Naive thymus-derived CD4-positive, alpha-beta T cell (primary cell): ENCODE measurements around the gene ACE. TPM values are rescaled to one million over a fixed set of nuclear protein-coding genes. Genes with fewer than 3 reads are reported as not detected.

ENCODE experiments used
- ATAC-seq: fragments of 150-1000 bp; cut with Tn5 transposase; 2 replicates; pipeline ENCODE4 v1.10.0; 2021; ENCODE audit warnings: mild to moderate bottlenecking, moderate library complexity
- CTCF ChIA-PET: fragments of 350-600 bp; sonication (Branson Sonifier 250); formaldehyde crosslinking; loops from one replicate; lab custom pipeline; 2021; ENCODE audit warnings: antibody characterized with exemption; lab: Charles Lee
- POLR2A ChIA-PET: fragments of 350-600 bp; sonication (Branson Sonifier 250); formaldehyde crosslinking; loops from one replicate; lab custom pipeline; 2021; ENCODE audit warnings: antibody characterized with exemption, inconsistent platforms; lab: Charles Lee
- DNase-seq, 9 donors: peaks; one replicate each; pipeline versions ENCODE4 v3.0.0 to v3.0.0-alpha.2; 2020 to 2022; ENCODE audit warnings: mixed read lengths in 1 of 9
- H3K27ac ChIP-seq: one replicate; pipeline ENCODE4 v1.7.0; 2013; ENCODE audit warnings: mild to moderate bottlenecking, low read depth, low read length, moderate library complexity
- H3K27me3 ChIP-seq, 2 donors: one replicate each; pipeline ENCODE4 v1.7.0; 2013; ENCODE audit warnings: low read length in 2 of 2, mild to moderate bottlenecking in 2 of 2, moderate library complexity in 2 of 2; ENCODE audit not compliant: control insufficient read depth in 2 of 2, insufficient read depth in 2 of 2
- H3K36me3 ChIP-seq, 3 experiments: 1 replicate in 2 of 3; 2 replicates in 1 of 3; pipeline ENCODE4 v1.7.0; 2013; ENCODE audit warnings: low read length in 3 of 3, mild to moderate bottlenecking in 3 of 3, moderate library complexity in 1 of 3; ENCODE audit not compliant: insufficient read depth in 3 of 3, control insufficient read depth in 2 of 3
- H3K4me1 ChIP-seq, 2 donors: one replicate each; pipeline ENCODE4 v1.7.0; 2013; ENCODE audit warnings: low read length in 2 of 2, mild to moderate bottlenecking in 2 of 2, moderate library complexity in 1 of 2; ENCODE audit not compliant: control insufficient read depth in 2 of 2, insufficient read depth in 2 of 2
- H3K4me3 ChIP-seq: 2 replicates; pipeline ENCODE4 v1.7.0; 2013; ENCODE audit warnings: mild to moderate bottlenecking, low read length
- H3K9me3 ChIP-seq, 3 experiments: 1 replicate in 2 of 3; 2 replicates in 1 of 3; pipeline ENCODE4 v1.7.0; 2013; ENCODE audit warnings: low read length in 3 of 3; ENCODE audit not compliant: control insufficient read depth in 2 of 3
- H3K27ac Mint-ChIP-seq, 9 donors: one replicate each; pipeline ENCODE4 v1.8.0; 2020 to 2022; ENCODE audit warnings: mixed read lengths in 9 of 9, mild to moderate bottlenecking in 8 of 9, moderate library complexity in 5 of 9, inconsistent platforms in 2 of 9
- H3K27me3 Mint-ChIP-seq, 5 donors: one replicate each; pipeline ENCODE4 v1.8.0; 2021 to 2022; ENCODE audit warnings: mixed read lengths in 5 of 5, mild to moderate bottlenecking in 1 of 5
- H3K36me3 Mint-ChIP-seq, 5 donors: one replicate each; pipeline ENCODE4 v1.8.0; 2020 to 2022; ENCODE audit warnings: mixed read lengths in 5 of 5, mild to moderate bottlenecking in 3 of 5, inconsistent platforms in 1 of 5
- H3K4me1 Mint-ChIP-seq, 7 donors: one replicate each; pipeline ENCODE4 v1.8.0; 2020 to 2022; ENCODE audit warnings: mixed read lengths in 7 of 7, mild to moderate bottlenecking in 3 of 7, inconsistent platforms in 1 of 7
- H3K4me3 Mint-ChIP-seq, 10 donors: one replicate each; pipeline ENCODE4 v1.8.0; 2020 to 2022; ENCODE audit warnings: mild to moderate bottlenecking in 10 of 10, mixed read lengths in 10 of 10, moderate library complexity in 6 of 10, inconsistent platforms in 2 of 10
- H3K9me3 Mint-ChIP-seq, 11 donors: one replicate each; pipeline ENCODE4 v1.8.0; 2020 to 2022; ENCODE audit warnings: mixed read lengths in 11 of 11, mild to moderate bottlenecking in 4 of 11, inconsistent platforms in 1 of 11, moderate library complexity in 1 of 11
- intact Hi-C, 2 donors: fragments of 100-400 bp; cut with micrococcal nuclease; formaldehyde crosslinking; loops; one replicate each; pipeline ENCODE4 v1.15.1; 2023
- polyA plus RNA-seq, 2 donors: library from polyadenylated mRNA; unstranded; fragments of 300-500 nt; fragmentation: Illumina TruSeq; gene quantifications; one replicate each; pipeline ENCODE4 v1.2.3, GENCODE V29; 2021
- total RNA-seq, 6 experiments: library from RNA in 5 of 6; stranded (reverse) in 5 of 6; gene quantifications; 1 replicate in 5 of 6; 2 replicates in 1 of 6; pipeline ENCODE4 v1.2.3 and lab custom pipeline; 2021 to 2026

Gene ACE
- total and polyA plus RNA-seq, 7 experiments from 2014 or later, result 0.73 to 14.4 (median 2.3) TPM; not detected in 2

DNA sequence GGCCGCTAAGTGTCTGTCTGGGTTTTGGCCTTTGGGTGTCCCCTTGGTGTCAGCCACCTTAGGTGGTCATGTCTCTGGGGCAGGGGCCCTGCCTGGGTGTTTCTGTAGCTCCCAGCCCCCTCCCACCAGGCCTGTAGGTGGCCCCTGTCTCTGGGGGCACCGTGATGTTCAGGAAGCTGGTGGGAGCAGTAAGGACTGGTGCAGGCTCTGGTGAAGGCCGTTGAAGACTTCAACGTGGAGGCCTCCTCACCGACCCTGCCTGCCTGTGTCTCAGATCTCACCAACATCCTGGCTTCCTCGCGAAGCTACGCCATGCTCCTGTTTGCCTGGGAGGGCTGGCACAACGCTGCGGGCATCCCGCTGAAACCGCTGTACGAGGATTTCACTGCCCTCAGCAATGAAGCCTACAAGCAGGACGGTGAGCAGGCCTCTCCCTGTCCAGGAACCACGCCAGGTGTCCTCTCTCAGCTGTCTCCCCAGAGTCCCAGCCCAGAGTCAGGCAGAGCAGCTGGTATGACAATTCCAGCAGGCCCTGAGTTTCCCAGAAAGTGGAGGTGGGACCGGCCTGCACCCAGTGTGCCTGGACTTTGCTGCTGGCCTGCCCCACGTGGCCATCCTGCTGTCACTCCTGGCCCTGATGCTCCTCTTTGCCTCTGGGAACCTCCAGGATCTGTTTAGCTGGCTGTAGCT is 2.8 kb downstream of the ACE start:
- Histone ChIP-seq H3K4me3 (no peak overlapping the region), H3K27ac (no peak overlapping the region), H3K36me3 (no peaks in the 10 kb centered on the region), H3K4me1 (peaks cover 5 to 14% of the 10 kb centered on the region in 2 donors), H3K9me3 (no peaks in the 10 kb centered on the region), H3K27me3 (peaks cover 0 to 12% of the 10 kb centered on the region in 2 donors)
- ChIA-PET POLR2A (interaction anchor here (0.9 to 1.1 kb wide), 2 partner anchors 54 to 72 kb away, joined by 3 read pairs; no protein-coding TSS in a partner anchor), CTCF (interaction anchor here (0.8 to 4.2 kb wide), 5 partner anchors 11 to 142 kb away, joined by 4 to 58 read pairs (median 5); partner anchors contain the start of gene MAP3K3)
- Mint-ChIP-seq H3K36me3 (no peaks in the 10 kb centered on the region), H3K27me3 (peaks cover 7 to 39% (median 22%) of the 10 kb centered on the region in 5 donors), H3K27ac (no peak overlapping the region), H3K4me3 (peak overlapping the region in 1 of 10 donors; percentile 67), H3K4me1 (peaks cover 0 to 15% (median 8%) of the 10 kb centered on the region in 7 donors), H3K9me3 (no peaks in the 10 kb centered on the region)
- ATAC-seq (no peak), DNase-seq (no peak)
- intact Hi-C loops, result loop anchor here (1.0 to 2.0 kb wide), 4 partner anchors 54 to 133 kb away; no protein-coding TSS in a partner anchor

DNA sequence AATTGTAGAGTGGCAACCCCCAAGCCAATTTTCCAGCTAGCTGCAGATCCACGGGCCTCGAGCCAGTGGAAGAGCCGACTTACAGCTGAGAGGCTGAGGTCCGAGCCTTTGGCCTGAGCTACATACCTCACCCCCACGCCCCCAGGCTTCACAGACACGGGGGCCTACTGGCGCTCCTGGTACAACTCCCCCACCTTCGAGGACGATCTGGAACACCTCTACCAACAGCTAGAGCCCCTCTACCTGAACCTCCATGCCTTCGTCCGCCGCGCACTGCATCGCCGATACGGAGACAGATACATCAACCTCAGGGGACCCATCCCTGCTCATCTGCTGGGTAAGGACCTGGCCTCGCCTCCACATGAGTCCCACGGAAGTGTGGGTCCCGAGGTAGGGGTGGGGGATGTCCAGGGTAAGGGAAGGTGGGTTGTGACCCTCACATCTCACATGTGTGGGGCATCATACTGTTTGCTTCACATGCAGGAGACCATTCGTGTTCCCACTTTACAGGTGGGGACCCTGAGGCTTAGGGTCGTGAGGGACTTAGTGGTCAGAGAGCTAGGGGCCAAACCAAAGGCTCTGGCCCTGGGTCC is 3.4 kb downstream of the ACE start:
- peaks cover 0 to 12% of the 10 kb centered on the region in 2 donors for H3K27me3 ChIP-seq
- no peak for DNase-seq
- POLR2A ChIA-PET, result no interaction called here

DNA sequence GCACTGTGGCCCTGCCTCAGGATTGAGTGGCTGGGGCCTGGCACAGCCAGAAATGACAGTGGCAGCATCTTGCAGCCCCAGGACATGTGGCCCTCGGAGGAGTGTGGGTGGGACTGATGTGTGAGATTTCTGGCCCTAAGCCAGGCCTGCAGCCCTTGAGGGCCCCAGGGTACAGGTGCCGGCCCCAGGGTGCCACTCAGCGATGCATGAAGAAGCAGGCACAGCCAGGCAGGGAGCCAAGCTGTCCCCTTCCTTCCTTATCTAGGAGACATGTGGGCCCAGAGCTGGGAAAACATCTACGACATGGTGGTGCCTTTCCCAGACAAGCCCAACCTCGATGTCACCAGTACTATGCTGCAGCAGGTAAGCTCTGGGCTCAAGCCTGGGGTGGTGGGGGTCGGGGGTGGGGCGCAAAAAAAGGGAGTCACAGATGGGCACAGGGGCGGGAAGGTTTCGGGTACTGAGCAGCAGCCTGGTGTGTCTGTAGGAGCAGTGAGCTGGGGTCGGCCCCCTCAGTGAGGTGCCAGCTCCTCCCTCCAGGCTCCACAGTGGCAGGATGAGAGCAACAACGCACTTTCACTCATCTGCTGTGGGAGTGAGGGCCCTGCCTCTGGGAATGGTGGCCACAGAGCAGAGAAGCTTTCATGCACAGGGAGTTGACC is 4.1 kb downstream of the ACE start:
- no peak for ATAC-seq

More for the DNA sequence above, 3.4 kb downstream of the ACE start:
- ATAC-seq, result no peak
- H3K27me3 Mint-ChIP-seq, result peaks cover 6 to 32% (median 22%) of the 10 kb centered on the region in 5 donors
- Histone ChIP-seq H3K4me1 (peaks cover 5 to 14% of the 10 kb centered on the region in 2 donors), H3K36me3 (no peaks in the 10 kb centered on the region), H3K9me3 (no peaks in the 10 kb centered on the region), H3K4me3 (no peak overlapping the region), H3K27ac (no peak overlapping the region)
- H3K4me1 Mint-ChIP-seq, result peaks cover 0 to 15% (median 8%) of the 10 kb centered on the region in 7 donors
- no peaks in the 10 kb centered on the region for H3K9me3 Mint-ChIP-seq
- CTCF ChIA-PET, result interaction anchor here (1.0 to 4.2 kb wide), 3 partner anchors 41 to 63 kb away, joined by 4 to 58 read pairs (median 5); no protein-coding TSS in a partner anchor
- intact Hi-C loops, result no loop called here
- no peak overlapping the region for H3K27ac Mint-ChIP-seq
- H3K36me3 Mint-ChIP-seq, result no peaks in the 10 kb centered on the region
- no peak overlapping the region for H3K4me3 Mint-ChIP-seq

DNA sequence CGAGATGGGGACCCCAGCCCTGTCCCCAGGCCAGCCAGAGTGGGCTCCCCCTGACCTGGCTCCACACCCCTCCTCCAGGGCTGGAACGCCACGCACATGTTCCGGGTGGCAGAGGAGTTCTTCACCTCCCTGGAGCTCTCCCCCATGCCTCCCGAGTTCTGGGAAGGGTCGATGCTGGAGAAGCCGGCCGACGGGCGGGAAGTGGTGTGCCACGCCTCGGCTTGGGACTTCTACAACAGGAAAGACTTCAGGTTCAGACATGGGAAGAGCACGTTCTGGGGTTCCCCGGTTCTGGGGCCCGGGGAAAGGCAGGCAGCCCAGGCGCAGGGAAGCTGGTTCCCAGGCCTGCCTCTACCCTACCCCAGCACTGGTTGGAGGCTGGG is 4.6 kb downstream of the ACE start:
- ATAC-seq, result no peak
- no peak for DNase-seq
- Mint-ChIP-seq H3K4me1 (peaks cover 0 to 15% (median 8%) of the 10 kb centered on the region in 7 donors), H3K9me3 (no peaks in the 10 kb centered on the region), H3K4me3 (no peak overlapping the region), H3K27ac (no peak overlapping the region), H3K27me3 (peaks cover 6 to 28% (median 18%) of the 10 kb centered on the region in 5 donors), H3K36me3 (no peaks in the 10 kb centered on the region)
- H3K27ac ChIP-seq, result no peak overlapping the region
- H3K4me1 ChIP-seq, result peaks cover 5 to 14% of the 10 kb centered on the region in 2 donors
- intact Hi-C loops, result no loop called here
- H3K36me3 ChIP-seq, result no peaks in the 10 kb centered on the region
- no peaks in the 10 kb centered on the region for H3K9me3 ChIP-seq
- POLR2A ChIA-PET, result interaction anchor here (1.0 kb wide), 1 partner anchor 57 kb away, joined by 3 read pairs; no protein-coding TSS in a partner anchor
- no peak overlapping the region for H3K4me3 ChIP-seq
- peaks cover 0 to 12% of the 10 kb centered on the region in 2 donors for H3K27me3 ChIP-seq
- CTCF ChIA-PET, result interaction anchor here (0.7 to 2.6 kb wide), 3 partner anchors 8 to 56 kb away, joined by 3 to 12 read pairs (median 3); no protein-coding TSS in a partner anchor

More for the DNA sequence above, 4.1 kb downstream of the ACE start:
- POLR2A ChIA-PET, result interaction anchor here (1.0 kb wide), 1 partner anchor 57 kb away, joined by 3 read pairs; no protein-coding TSS in a partner anchor
- no peak overlapping the region for H3K27ac Mint-ChIP-seq
- DNase-seq, result no peak
- no peak overlapping the region for H3K4me3 Mint-ChIP-seq
- Histone ChIP-seq H3K27ac (no peak overlapping the region), H3K27me3 (peaks cover 0 to 12% of the 10 kb centered on the region in 2 donors), H3K36me3 (no peaks in the 10 kb centered on the region), H3K4me3 (no peak overlapping the region), H3K4me1 (peaks cover 5 to 14% of the 10 kb centered on the region in 2 donors), H3K9me3 (no peaks in the 10 kb centered on the region)
- H3K9me3 Mint-ChIP-seq, result no peaks in the 10 kb centered on the region
- intact Hi-C loops, result no loop called here
- CTCF ChIA-PET, result interaction anchor here (0.7 to 4.2 kb wide), 5 partner anchors 9 to 55 kb away, joined by 3 to 58 read pairs (median 5); no protein-coding TSS in a partner anchor
- peaks cover 6 to 28% (median 18%) of the 10 kb centered on the region in 5 donors for H3K27me3 Mint-ChIP-seq
- H3K4me1 Mint-ChIP-seq, result peaks cover 0 to 15% (median 8%) of the 10 kb centered on the region in 7 donors
- no peaks in the 10 kb centered on the region for H3K36me3 Mint-ChIP-seq

DNA sequence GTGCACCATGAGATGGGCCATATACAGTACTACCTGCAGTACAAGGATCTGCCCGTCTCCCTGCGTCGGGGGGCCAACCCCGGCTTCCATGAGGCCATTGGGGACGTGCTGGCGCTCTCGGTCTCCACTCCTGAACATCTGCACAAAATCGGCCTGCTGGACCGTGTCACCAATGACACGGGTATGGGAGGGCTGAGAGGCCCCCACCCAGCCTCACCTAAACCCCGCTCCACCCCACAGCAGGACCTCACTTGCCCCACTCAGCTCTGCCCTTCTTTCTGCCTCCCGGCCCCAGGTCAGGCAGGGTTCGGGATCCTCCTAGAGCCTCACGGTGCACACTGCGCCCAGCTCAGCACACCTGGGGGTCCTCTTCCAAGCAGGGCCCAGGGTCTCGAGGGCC is 5.6 kb downstream of the ACE start:
- no peaks in the 10 kb centered on the region for H3K36me3 Mint-ChIP-seq
- peaks cover 0 to 13% (median 7%) of the 10 kb centered on the region in 7 donors for H3K4me1 Mint-ChIP-seq
- H3K4me3 ChIP-seq, result no peak overlapping the region
- ChIA-PET CTCF (interaction anchor here (2.6 kb wide), 1 partner anchor 57 kb away, joined by 12 read pairs; no protein-coding TSS in a partner anchor), POLR2A (no interaction called here)
- intact Hi-C loops, result no loop called here
- peak overlapping the region in 1 of 9 donors; percentile 76 for H3K27ac Mint-ChIP-seq
- DNase-seq (no peak), ATAC-seq (no peak)
- H3K9me3 ChIP-seq, result no peaks in the 10 kb centered on the region
- no peaks in the 10 kb centered on the region for H3K36me3 ChIP-seq
- H3K4me3 Mint-ChIP-seq, result no peak overlapping the region
- no peak overlapping the region for H3K27ac ChIP-seq
- H3K9me3 Mint-ChIP-seq, result no peaks in the 10 kb centered on the region
- peaks cover 4 to 14% of the 10 kb centered on the region in 2 donors for H3K4me1 ChIP-seq
- H3K27me3 ChIP-seq, result peaks cover 0 to 12% of the 10 kb centered on the region in 2 donors
- peaks cover 6 to 28% (median 15%) of the 10 kb centered on the region in 5 donors for H3K27me3 Mint-ChIP-seq

DNA sequence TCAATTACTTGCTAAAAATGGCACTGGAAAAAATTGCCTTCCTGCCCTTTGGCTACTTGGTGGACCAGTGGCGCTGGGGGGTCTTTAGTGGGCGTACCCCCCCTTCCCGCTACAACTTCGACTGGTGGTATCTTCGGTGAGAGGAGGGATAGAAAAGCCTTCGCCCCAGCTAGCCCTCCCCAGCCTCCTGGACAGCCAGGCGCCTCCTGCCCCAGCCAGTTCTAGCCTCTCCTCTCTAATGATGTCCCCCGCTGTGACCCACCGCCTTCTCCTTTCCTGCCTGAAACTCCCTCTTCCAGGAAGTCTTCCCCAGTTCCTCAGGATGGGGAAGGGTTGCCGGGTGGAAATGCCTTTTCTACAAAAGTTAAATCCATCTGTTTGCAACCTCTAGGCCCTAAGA is 6.2 kb downstream of the ACE start:
- Histone ChIP-seq H3K36me3 (no peaks in the 10 kb centered on the region), H3K9me3 (no peaks in the 10 kb centered on the region), H3K27ac (no peak overlapping the region), H3K27me3 (peaks cover 0 to 7% of the 10 kb centered on the region in 2 donors), H3K4me3 (no peak overlapping the region), H3K4me1 (peaks cover 0 to 9% of the 10 kb centered on the region in 2 donors)
- Mint-ChIP-seq H3K27me3 (peaks cover 6 to 25% (median 10%) of the 10 kb centered on the region in 5 donors), H3K4me1 (peaks cover 0 to 8% (median 4%) of the 10 kb centered on the region in 7 donors), H3K36me3 (no peaks in the 10 kb centered on the region), H3K9me3 (no peaks in the 10 kb centered on the region), H3K4me3 (no peak overlapping the region), H3K27ac (no peak overlapping the region)
- ATAC-seq (no peak), DNase-seq (no peak)
- POLR2A ChIA-PET, result no interaction called here
- CTCF ChIA-PET, result interaction anchor here (2.6 kb wide), 1 partner anchor 57 kb away, joined by 12 read pairs; no protein-coding TSS in a partner anchor
- intact Hi-C loops, result no loop called here
